A673 (cell line): ENCODE data around the gene SPAG6.

Source experiments
- CTCF ChIP-seq: fragments of 300-800, 200-600 bp; sonication (generic); conservative IDR thresholded peaks from 2 replicates; pipeline ENCODE4 v1.5.1; 2017; ENCODE audit warnings: low read depth, mild to moderate bottlenecking, antibody characterized with exemption, low read length, moderate library complexity, mixed read lengths
- EZH2 ChIP-seq: fragments of 200-600 bp; sonication (generic); IDR thresholded peaks from 2 replicates; pipeline ENCODE4 v1.6.1; 2017; ENCODE audit warnings: borderline replicate concordance, low read depth, mild to moderate bottlenecking, mixed read lengths, antibody characterized with exemption, low read length; ENCODE audit not compliant: poor library complexity, severe bottlenecking

- TF ChIP-seq CTCF (no peak), EZH2 (no peak)
Measured at GRCh38 chr10:22429146-22429545, 83.8 kb downstream of the SPAG6 start.
